Muscle layer of colon (tissue), 2 donors: ENCODE data around the gene GRID1.

Experiments
- H3K27ac ChIP-seq: one replicate; pipeline ENCODE4 v1.7.0; 2013; ENCODE audit warnings: low read depth, mild to moderate bottlenecking, low read length, moderate library complexity
- H3K27me3 ChIP-seq, 2 donors: one replicate each; pipeline ENCODE4 v1.7.0; 2013; ENCODE audit warnings: low read length in 2 of 2, mild to moderate bottlenecking in 2 of 2; ENCODE audit not compliant: insufficient read depth in 2 of 2, control insufficient read depth in 1 of 2
- H3K36me3 ChIP-seq: one replicate; pipeline ENCODE4 v1.7.0; 2013; ENCODE audit warnings: mild to moderate bottlenecking, low read length; ENCODE audit not compliant: insufficient read depth
- H3K4me1 ChIP-seq: one replicate; pipeline ENCODE4 v1.7.0; 2013; ENCODE audit warnings: mild to moderate bottlenecking, low read length; ENCODE audit not compliant: insufficient read depth
- H3K4me3 ChIP-seq, 2 donors: one replicate each; pipeline ENCODE4 v1.7.0; 2013; ENCODE audit warnings: low read length in 2 of 2, low read depth in 1 of 2, mild to moderate bottlenecking in 1 of 2, moderate library complexity in 1 of 2
- H3K9ac ChIP-seq: one replicate; pipeline ENCODE4 v1.7.0; 2013; ENCODE audit warnings: low read length
- H3K9me3 ChIP-seq: one replicate; pipeline ENCODE4 v1.7.0; 2013; ENCODE audit warnings: mild to moderate bottlenecking, low read length
- donor health status: abdominal sarcoma.
- donor health status: Adenocarcinoma of cecum.

Gene GRID1

GRCh38 chr10:86135191-86135590, 231.4 kb downstream of the GRID1 start:
- Histone ChIP-seq H3K9ac (no peak overlapping the region), H3K27me3 (no peaks in the 10 kb centered on the region), H3K4me1 (no peaks in the 10 kb centered on the region), H3K4me3 (no peak overlapping the region), H3K9me3 (no peaks in the 10 kb centered on the region), H3K27ac (no peak overlapping the region), H3K36me3 (no peaks in the 10 kb centered on the region)

- Histone ChIP-seq H3K4me1 (no peaks in the 10 kb centered on the region), H3K36me3 (no peaks in the 10 kb centered on the region), H3K27ac (no peak overlapping the region), H3K27me3 (no peaks in the 10 kb centered on the region), H3K4me3 (no peak overlapping the region), H3K9ac (no peak overlapping the region), H3K9me3 (no peaks in the 10 kb centered on the region)
Observed at GRCh38 chr10:86130737-86131475, 235.7 kb downstream of the GRID1 start.

DNA sequence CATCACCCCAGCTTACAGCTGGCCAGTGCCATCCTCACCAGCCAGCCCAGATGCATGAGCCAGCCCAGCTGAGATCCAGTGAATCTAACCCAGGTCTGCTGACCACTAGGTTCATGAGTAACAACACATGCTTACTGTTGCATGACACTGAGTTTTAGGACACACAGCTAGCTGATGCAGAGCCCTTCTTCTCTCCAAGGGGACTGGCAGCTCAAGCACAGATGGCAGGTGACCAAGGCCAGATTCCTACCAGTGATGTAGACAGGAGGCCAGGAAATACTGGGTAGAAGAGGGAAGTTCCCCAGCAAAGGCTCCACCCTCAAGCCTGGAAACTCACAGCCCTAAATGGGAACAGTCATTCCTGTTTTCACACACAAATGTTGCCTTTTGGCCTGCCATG, 236.6 kb downstream of the GRID1 start:
- no peak overlapping the region for H3K27ac ChIP-seq
- H3K9me3 ChIP-seq, result no peaks in the 10 kb centered on the region
- H3K4me3 ChIP-seq, result no peak overlapping the region
- H3K9ac ChIP-seq, result no peak overlapping the region
- H3K36me3 ChIP-seq, result no peaks in the 10 kb centered on the region
- no peaks in the 10 kb centered on the region for H3K4me1 ChIP-seq
- H3K27me3 ChIP-seq, result no peaks in the 10 kb centered on the region

- no peaks in the 10 kb centered on the region for H3K4me1 ChIP-seq
- no peak overlapping the region for H3K4me3 ChIP-seq
- no peak overlapping the region for H3K27ac ChIP-seq
- no peaks in the 10 kb centered on the region for H3K36me3 ChIP-seq
- H3K9ac ChIP-seq, result no peak overlapping the region
- no peaks in the 10 kb centered on the region for H3K9me3 ChIP-seq
- H3K27me3 ChIP-seq, result no peaks in the 10 kb centered on the region
Observed at GRCh38 chr10:86128360-86128759, 238.2 kb downstream of the GRID1 start.

- Histone ChIP-seq H3K36me3 (no peaks in the 10 kb centered on the region), H3K9me3 (no peaks in the 10 kb centered on the region), H3K4me1 (no peaks in the 10 kb centered on the region), H3K9ac (no peak overlapping the region), H3K27ac (no peak overlapping the region), H3K4me3 (no peak overlapping the region), H3K27me3 (no peaks in the 10 kb centered on the region)
Observed at GRCh38 chr10:86127274-86127819, 239.2 kb downstream of the GRID1 start.

DNA sequence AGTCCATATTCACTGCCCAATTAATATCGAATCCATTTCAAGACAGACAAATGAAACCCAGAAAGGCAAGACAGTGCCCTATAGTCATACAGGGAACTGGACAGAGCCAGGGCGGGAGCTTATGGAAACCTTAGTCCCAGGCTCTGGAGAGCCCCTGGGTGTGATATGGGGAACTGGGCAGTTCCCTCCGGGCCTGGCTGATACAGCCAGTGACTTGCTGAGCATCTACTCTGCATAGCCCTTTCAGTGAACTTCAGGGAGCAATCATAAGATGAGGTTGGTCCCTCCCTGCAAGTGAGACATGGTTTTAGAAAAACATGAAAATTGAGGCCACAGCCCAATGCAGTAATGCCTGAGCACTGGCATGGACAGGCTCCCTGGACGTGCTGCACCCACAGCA, 241.9 kb downstream of the GRID1 start:
- no peaks in the 10 kb centered on the region for H3K36me3 ChIP-seq
- H3K4me3 ChIP-seq, result no peak overlapping the region
- H3K27ac ChIP-seq, result no peak overlapping the region
- no peaks in the 10 kb centered on the region for H3K27me3 ChIP-seq
- no peaks in the 10 kb centered on the region for H3K4me1 ChIP-seq
- H3K9me3 ChIP-seq, result no peaks in the 10 kb centered on the region
- no peak overlapping the region for H3K9ac ChIP-seq

GRCh38 chr10:86123715-86124114, 242.9 kb downstream of the GRID1 start:
- Histone ChIP-seq H3K9me3 (no peaks in the 10 kb centered on the region), H3K36me3 (no peaks in the 10 kb centered on the region), H3K27ac (no peak overlapping the region), H3K4me1 (no peaks in the 10 kb centered on the region), H3K9ac (no peak overlapping the region), H3K4me3 (no peak overlapping the region), H3K27me3 (no peaks in the 10 kb centered on the region)

- H3K9ac ChIP-seq, result no peak overlapping the region
- H3K27ac ChIP-seq, result no peak overlapping the region
- H3K9me3 ChIP-seq, result no peaks in the 10 kb centered on the region
- no peak overlapping the region for H3K4me3 ChIP-seq
- H3K27me3 ChIP-seq, result no peaks in the 10 kb centered on the region
- H3K36me3 ChIP-seq, result no peaks in the 10 kb centered on the region
- no peaks in the 10 kb centered on the region for H3K4me1 ChIP-seq
Observed at GRCh38 chr10:86123304-86123703, 243.3 kb downstream of the GRID1 start.

GRCh38 chr10:86122646-86123045, 243.9 kb downstream of the GRID1 start:
- no peaks in the 10 kb centered on the region for H3K4me1 ChIP-seq
- H3K9me3 ChIP-seq, result no peaks in the 10 kb centered on the region
- H3K9ac ChIP-seq, result no peak overlapping the region
- H3K27ac ChIP-seq, result no peak overlapping the region
- no peaks in the 10 kb centered on the region for H3K36me3 ChIP-seq
- H3K4me3 ChIP-seq, result no peak overlapping the region
- H3K27me3 ChIP-seq, result no peaks in the 10 kb centered on the region

GRCh38 chr10:86121200-86121599, 245.4 kb downstream of the GRID1 start:
- no peak overlapping the region for H3K9ac ChIP-seq
- H3K27me3 ChIP-seq, result no peaks in the 10 kb centered on the region
- H3K36me3 ChIP-seq, result no peaks in the 10 kb centered on the region
- H3K9me3 ChIP-seq, result no peaks in the 10 kb centered on the region
- H3K27ac ChIP-seq, result no peak overlapping the region
- H3K4me3 ChIP-seq, result no peak overlapping the region
- H3K4me1 ChIP-seq, result no peaks in the 10 kb centered on the region

GRCh38 chr10:86117051-86117450, 249.5 kb downstream of the GRID1 start:
- Histone ChIP-seq H3K9ac (no peak overlapping the region), H3K4me1 (no peaks in the 10 kb centered on the region), H3K36me3 (no peaks in the 10 kb centered on the region), H3K27ac (no peak overlapping the region), H3K4me3 (no peak overlapping the region), H3K27me3 (no peaks in the 10 kb centered on the region), H3K9me3 (no peaks in the 10 kb centered on the region)

DNA sequence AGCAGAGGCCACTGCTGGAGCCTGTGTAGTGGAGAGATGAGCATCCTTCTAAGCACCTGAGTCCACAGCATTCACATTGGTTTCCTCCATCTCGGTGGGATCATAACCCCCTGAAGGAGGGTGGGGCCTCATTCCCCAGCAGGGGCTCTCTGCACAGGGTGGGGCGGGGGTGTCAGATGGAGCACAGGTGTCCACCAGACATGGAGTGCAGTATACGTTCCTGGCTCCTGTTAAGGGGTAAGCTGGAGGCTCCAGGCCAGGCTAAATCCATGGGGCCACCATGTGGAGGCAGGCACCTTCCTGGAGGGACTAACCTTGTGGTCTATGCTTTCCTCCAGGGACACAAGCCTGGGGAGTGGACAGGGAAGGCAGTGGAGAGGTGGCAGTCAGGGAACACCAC, 252.6 kb downstream of the GRID1 start:
- no peaks in the 10 kb centered on the region for H3K36me3 ChIP-seq
- no peak overlapping the region for H3K27ac ChIP-seq
- H3K4me3 ChIP-seq, result no peak overlapping the region
- H3K9ac ChIP-seq, result no peak overlapping the region
- no peaks in the 10 kb centered on the region for H3K27me3 ChIP-seq
- H3K9me3 ChIP-seq, result no peaks in the 10 kb centered on the region
- no peaks in the 10 kb centered on the region for H3K4me1 ChIP-seq
